GM13976 (cell line): ENCODE measurements around the gene DCHS2.

Experiments used
- DNase-seq: peaks from one replicate; pipeline ENCODE4 v3.0.0; 2012; ENCODE audit warnings: low spot score
- CTCF ChIP-seq: IDR thresholded peaks from 2 replicates; pipeline ENCODE4 v1.5.1; 2012; ENCODE audit warnings: borderline replicate concordance, mild to moderate bottlenecking; ENCODE audit not compliant: insufficient read depth; ENCODE audit errors: extremely low read depth, missing control alignments, control extremely low read depth
- in situ Hi-C: fragments of 300-500 bp; cut with MboI; formaldehyde crosslinking; loops from one replicate; pipeline ENCODE4 v1.12.0; 2022; ENCODE audit warnings: low sequenced_read_pairs, mixed read lengths, inconsistent platforms; ENCODE audit not compliant: unreplicated experiment

DCHS2 gene

GRCh38 chr4:154452798-154453346 lies 38.7 kb downstream of the DCHS2 start:
- no peak for TF ChIP-seq CTCF
- no peak for DNase-seq
- in situ Hi-C loops: no loop called here

GRCh38 chr4:154450966-154451365 lies 40.6 kb downstream of the DCHS2 start:
- in situ Hi-C loops: no loop called here
- no peak for DNase-seq
- TF ChIP-seq CTCF: no peak

GRCh38 chr4:154444958-154445357 lies 46.6 kb downstream of the DCHS2 start:
- no peak for DNase-seq
- in situ Hi-C loops: no loop called here
- TF ChIP-seq CTCF: no peak

- no peak for DNase-seq
- no peak for TF ChIP-seq CTCF
- in situ Hi-C loops: no loop called here
These were observed 49.6 kb downstream of the DCHS2 start for GRCh38 chr4:154441982-154442381.

GRCh38 chr4:154441124-154441523 lies 50.5 kb downstream of the DCHS2 start:
- in situ Hi-C loops: no loop called here
- no peak for TF ChIP-seq CTCF
- DNase-seq: no peak

- TF ChIP-seq CTCF: no peak
- in situ Hi-C loops: no loop called here
- no peak for DNase-seq
These were observed 52.4 kb downstream of the DCHS2 start for GRCh38 chr4:154439224-154439623.

GRCh38 chr4:154435895-154436294 lies 55.7 kb downstream of the DCHS2 start:
- DNase-seq: no peak
- in situ Hi-C loops: no loop called here
- TF ChIP-seq CTCF: no peak
